ENCODE measurements around the gene CARS2.
"Not testable (repeated sequence)": the region's sequence is repeated elsewhere in the genome, so short reads cannot be mapped to it uniquely, and the experiment has no call there.

The CARS2 gene

DNA sequence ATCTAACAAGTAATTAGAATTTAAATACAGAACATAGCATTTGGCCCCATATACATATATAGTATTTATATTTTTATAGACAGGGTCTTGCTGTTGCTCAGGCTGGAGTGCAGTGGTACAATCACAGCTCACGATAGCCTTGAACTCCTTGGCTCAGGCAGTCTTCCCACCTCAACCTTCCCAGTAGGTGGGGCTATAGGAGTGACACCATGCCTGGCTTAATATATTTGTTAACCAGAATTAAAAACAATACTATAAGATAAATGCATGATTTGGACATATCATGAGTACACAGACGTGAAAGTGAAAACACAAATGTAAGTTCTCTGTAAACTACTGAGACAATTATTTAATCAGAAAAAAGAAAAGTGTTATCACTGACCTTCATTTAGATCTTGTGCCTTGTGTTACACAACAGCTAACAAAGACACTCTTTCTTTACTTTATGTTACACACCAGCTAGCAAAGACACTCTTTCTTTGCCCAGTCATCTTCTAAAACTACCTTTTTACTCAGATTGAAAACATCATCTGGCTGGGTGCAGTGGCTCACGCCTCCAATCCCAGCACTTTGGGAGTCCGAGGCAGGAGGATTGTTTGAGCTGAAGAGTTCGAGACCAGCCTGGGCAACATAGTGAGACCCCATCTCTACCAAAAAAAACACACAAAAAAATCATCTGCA, 22.6 kb downstream of the CARS2 start:
- H3K27me3 ChIP-seq (ENCODE audit: control insufficient read depth in 2 of 2, insufficient read depth in 2 of 2, low read length in 2 of 2): no peaks in the 10 kb centered on the region
- peaks cover 32 to 52% of the 10 kb centered on the region in 2 donors for H3K36me3 ChIP-seq (ENCODE audit: control insufficient read depth in 2 of 2, insufficient read depth in 2 of 2, low read length in 2 of 2)
- no peak overlapping the region for H3K9ac ChIP-seq (ENCODE audit: low read depth in 1 of 2, low read length in 2 of 2)
- no peaks in the 10 kb centered on the region for H3K4me1 ChIP-seq (ENCODE audit: control insufficient read depth in 2 of 2, insufficient read depth in 2 of 2, low read length in 2 of 2)
- no peak overlapping the region for H3K4me3 ChIP-seq (ENCODE audit: low read length in 2 of 2)
- H3K9me3 ChIP-seq (ENCODE audit: control insufficient read depth in 2 of 2, low read length in 2 of 2): no peaks in the 10 kb centered on the region
- no peak overlapping the region for H3K27ac ChIP-seq (ENCODE audit: low read depth in 2 of 2, low read length in 2 of 2)

DNA sequence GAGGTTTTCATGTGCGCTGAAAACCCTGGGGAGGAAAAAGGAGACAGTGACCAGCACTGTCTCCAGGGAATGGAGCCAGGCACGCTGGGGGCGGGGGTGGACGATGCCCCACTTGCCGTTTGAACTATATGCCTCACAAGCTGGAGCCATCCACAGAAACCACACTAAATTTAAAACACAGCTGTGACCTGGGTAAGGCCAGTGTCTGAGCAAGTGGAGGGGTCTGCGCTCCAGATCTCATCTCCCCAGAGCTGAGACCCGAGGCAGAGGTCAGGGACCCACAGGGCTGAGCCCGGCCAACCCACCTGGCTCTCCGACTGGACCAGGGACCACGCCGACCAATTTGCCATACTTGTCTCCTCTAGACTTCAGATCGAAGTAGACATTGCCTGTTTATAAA, 23.2 kb downstream of the CARS2 start:
- H3K36me3 ChIP-seq (ENCODE audit: control insufficient read depth in 2 of 2, insufficient read depth in 2 of 2, low read length in 2 of 2): peaks cover 34 to 52% of the 10 kb centered on the region in 2 donors
- H3K4me3 ChIP-seq (ENCODE audit: low read length in 2 of 2): no peak overlapping the region
- no peaks in the 10 kb centered on the region for H3K4me1 ChIP-seq (ENCODE audit: control insufficient read depth in 2 of 2, insufficient read depth in 2 of 2, low read length in 2 of 2)
- no peaks in the 10 kb centered on the region for H3K9me3 ChIP-seq (ENCODE audit: control insufficient read depth in 2 of 2, low read length in 2 of 2)
- H3K9ac ChIP-seq (ENCODE audit: low read depth in 1 of 2, low read length in 2 of 2): no peak overlapping the region
- no peak overlapping the region for H3K27ac ChIP-seq (ENCODE audit: low read depth in 2 of 2, low read length in 2 of 2)
- no peaks in the 10 kb centered on the region for H3K27me3 ChIP-seq (ENCODE audit: control insufficient read depth in 2 of 2, insufficient read depth in 2 of 2, low read length in 2 of 2)

DNA sequence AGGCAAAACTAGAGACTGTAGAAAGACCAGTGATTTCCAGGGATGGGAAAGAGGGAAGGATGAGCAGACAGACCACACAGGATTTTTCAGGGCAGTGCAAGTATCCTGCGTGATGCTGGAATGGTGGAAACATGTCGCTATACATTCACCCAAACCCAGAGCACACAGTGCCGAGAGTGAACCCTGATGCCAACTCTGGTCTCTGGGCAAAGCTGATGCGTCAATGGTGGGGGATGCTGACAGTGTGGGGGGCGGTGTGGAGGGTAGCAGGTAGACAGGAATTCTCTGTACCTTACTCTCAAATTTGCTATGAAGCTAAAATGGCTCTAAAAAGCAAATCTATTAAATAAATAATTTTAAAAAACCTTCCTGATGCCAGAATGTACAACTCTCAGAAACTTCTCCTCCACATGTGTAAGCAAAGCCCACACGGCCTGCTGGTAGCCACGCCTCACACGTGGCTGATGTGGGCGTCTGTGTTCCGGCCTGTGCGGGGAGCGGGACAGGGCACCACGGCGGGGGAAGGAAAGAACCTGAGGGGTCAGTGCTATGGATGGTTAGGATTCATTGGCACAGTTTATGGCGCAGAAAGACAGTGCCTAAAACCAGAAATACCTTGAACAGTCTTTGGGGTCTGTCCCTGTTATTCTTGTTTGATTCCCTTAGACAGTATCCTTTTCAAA, 23.9 kb downstream of the CARS2 start:
- H3K27me3 ChIP-seq (ENCODE audit: control insufficient read depth in 2 of 2, insufficient read depth in 2 of 2, low read length in 2 of 2): no peaks in the 10 kb centered on the region
- no peaks in the 10 kb centered on the region for H3K4me1 ChIP-seq (ENCODE audit: control insufficient read depth in 2 of 2, insufficient read depth in 2 of 2, low read length in 2 of 2)
- peaks cover 30 to 50% of the 10 kb centered on the region in 2 donors for H3K36me3 ChIP-seq (ENCODE audit: control insufficient read depth in 2 of 2, insufficient read depth in 2 of 2, low read length in 2 of 2)
- no peak overlapping the region for H3K27ac ChIP-seq (ENCODE audit: low read depth in 2 of 2, low read length in 2 of 2)
- no peak overlapping the region for H3K9ac ChIP-seq (ENCODE audit: low read depth in 1 of 2, low read length in 2 of 2)
- H3K4me3 ChIP-seq (ENCODE audit: low read length in 2 of 2): no peak overlapping the region
- H3K9me3 ChIP-seq (ENCODE audit: control insufficient read depth in 2 of 2, low read length in 2 of 2): no peaks in the 10 kb centered on the region

DNA sequence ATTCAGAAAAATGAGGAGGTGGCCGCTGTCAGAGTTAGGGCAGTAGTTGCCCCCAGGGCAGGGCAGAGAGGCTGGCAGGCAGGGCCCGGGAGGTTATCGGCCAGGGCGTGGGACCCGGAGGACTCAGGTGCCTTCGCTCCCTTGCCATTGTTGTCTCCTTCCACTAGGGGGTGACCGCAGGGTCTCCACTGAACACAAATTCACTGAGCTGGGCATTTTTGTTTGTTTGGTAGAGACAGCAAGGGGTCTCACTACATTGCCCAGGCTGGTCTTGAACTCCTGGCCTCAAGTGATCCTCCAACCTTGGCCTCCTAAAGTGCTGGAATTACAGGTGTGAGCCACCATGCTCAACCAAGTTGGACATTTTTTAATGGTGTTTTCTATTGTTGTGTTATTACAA, 25.1 kb downstream of the CARS2 start:
- Histone ChIP-seq H3K36me3 (ENCODE audit: control insufficient read depth in 2 of 2, insufficient read depth in 2 of 2, low read length in 2 of 2) (peaks cover 34 to 55% of the 10 kb centered on the region in 2 donors), H3K9ac (ENCODE audit: low read depth in 1 of 2, low read length in 2 of 2) (no peak overlapping the region), H3K27ac (ENCODE audit: low read depth in 2 of 2, low read length in 2 of 2) (no peak overlapping the region)

DNA sequence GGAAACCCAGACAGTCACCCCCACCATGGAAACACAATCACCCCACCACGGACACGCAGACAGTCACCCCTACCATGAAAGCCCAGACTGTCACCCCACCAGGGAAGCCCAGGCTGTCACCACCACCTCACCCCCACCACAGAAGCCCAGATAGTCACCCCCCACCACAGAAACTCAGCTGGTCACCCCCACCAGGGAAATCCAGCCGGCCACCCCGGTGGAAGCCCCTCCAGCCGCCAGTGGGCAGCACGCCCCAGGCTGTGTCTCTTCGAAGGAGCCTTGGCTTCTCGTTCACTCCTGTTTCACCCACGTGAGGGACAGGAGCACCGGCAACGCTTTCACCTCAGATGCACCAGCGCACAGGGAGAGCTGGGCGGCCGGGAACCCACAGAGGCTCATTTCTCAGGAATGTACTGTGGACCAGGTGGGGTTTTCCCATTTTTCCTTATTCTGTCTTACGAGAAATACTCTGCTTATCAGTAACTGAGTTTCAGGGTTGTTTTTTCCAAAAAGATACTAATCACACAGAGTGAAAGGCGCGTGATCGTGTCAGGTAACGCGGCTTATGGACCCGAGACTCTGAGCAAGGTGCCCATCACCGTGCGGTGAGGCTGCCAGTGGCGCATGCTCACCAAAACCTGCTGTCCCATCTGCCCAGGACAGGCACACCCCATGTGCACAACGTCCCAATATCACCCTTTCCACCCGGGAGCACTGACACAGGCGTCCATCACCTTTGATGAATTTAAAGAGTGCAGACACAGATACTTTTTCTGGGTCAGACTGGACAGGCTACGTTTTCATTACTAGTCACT, 28.0 kb downstream of the CARS2 start:
- H3K9me3 ChIP-seq (ENCODE audit: control insufficient read depth in 2 of 2, low read length in 2 of 2): no peaks in the 10 kb centered on the region
- peaks cover 31 to 44% of the 10 kb centered on the region in 2 donors for H3K36me3 ChIP-seq (ENCODE audit: control insufficient read depth in 2 of 2, insufficient read depth in 2 of 2, low read length in 2 of 2)

More for the DNA sequence above, 25.1 kb downstream of the CARS2 start:
- H3K27me3 ChIP-seq (ENCODE audit: control insufficient read depth in 2 of 2, insufficient read depth in 2 of 2, low read length in 2 of 2): no peaks in the 10 kb centered on the region
- H3K4me1 ChIP-seq (ENCODE audit: control insufficient read depth in 2 of 2, insufficient read depth in 2 of 2, low read length in 2 of 2): peaks cover 0 to 4% of the 10 kb centered on the region in 2 donors
- no peak overlapping the region for H3K4me3 ChIP-seq (ENCODE audit: low read length in 2 of 2)
- no peaks in the 10 kb centered on the region for H3K9me3 ChIP-seq (ENCODE audit: control insufficient read depth in 2 of 2, low read length in 2 of 2)

DNA sequence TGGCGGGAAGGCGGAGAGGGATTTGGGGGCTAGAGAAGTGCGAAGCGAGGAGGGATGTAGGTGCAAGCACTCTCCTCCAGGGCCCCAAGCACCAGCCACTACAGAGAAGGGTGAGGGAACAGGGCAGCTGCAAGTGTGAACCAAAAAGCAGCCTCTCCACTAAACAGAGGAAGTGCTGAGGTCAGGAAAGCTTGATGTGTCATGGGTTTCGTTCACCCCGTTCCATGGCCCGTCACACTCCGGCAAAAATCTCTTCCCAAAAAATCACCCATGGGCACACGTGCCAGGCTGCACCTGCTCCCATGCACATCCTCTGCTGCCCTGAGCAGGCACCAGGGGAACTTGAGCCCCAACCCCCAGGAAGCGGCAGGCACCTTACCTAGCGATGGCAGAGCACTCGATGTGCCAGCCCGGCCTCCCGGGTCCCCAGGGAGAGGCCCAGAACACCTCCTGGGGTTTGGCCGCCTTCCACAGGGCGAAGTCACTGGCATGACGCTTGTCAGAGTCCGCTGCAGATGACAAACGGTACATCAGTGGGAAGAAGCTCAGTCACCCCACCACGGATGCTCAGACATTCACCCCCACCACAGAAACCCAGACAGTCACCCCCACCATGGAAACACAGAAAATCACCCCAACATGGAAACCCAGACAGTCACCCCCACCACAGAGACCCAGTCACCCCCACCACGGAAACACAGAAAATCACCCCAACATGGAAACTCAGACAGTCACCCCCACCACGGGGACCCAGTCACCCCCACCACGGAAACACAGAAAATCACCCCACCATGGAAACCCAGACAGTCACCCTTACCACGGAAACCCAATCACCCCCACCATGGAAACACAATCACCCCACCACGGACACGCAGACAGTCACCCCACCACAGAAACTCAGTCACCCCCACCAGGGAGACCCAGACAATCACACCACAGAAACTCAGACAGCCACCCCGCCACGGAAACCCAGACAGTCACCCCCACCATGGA, 29.0 kb downstream of the CARS2 start:
- peaks cover 24 to 34% of the 10 kb centered on the region in 2 donors for H3K36me3 ChIP-seq (ENCODE audit: control insufficient read depth in 2 of 2, insufficient read depth in 2 of 2, low read length in 2 of 2)
- H3K4me3 ChIP-seq (ENCODE audit: low read length in 2 of 2): no peak overlapping the region
- peak overlapping the region in 1 of 2 donors; percentile 58 for H3K27ac ChIP-seq (ENCODE audit: low read depth in 2 of 2, low read length in 2 of 2)
- no peaks in the 10 kb centered on the region for H3K9me3 ChIP-seq (ENCODE audit: control insufficient read depth in 2 of 2, low read length in 2 of 2)
- no peaks in the 10 kb centered on the region for H3K27me3 ChIP-seq (ENCODE audit: control insufficient read depth in 2 of 2, insufficient read depth in 2 of 2, low read length in 2 of 2)
- H3K9ac ChIP-seq (ENCODE audit: low read depth in 1 of 2, low read length in 2 of 2): peak overlapping the region in 1 of 2 donors; percentile 47
- H3K4me1 ChIP-seq (ENCODE audit: control insufficient read depth in 2 of 2, insufficient read depth in 2 of 2, low read length in 2 of 2): peaks cover 0 to 4% of the 10 kb centered on the region in 2 donors

More for the DNA sequence above, 28.0 kb downstream of the CARS2 start:
- H3K27me3 ChIP-seq (ENCODE audit: control insufficient read depth in 2 of 2, insufficient read depth in 2 of 2, low read length in 2 of 2): no peaks in the 10 kb centered on the region
- H3K4me3 ChIP-seq (ENCODE audit: low read length in 2 of 2): no peak overlapping the region
- no peak overlapping the region for H3K9ac ChIP-seq (ENCODE audit: low read depth in 1 of 2, low read length in 2 of 2)
- peaks cover 0 to 4% of the 10 kb centered on the region in 2 donors for H3K4me1 ChIP-seq (ENCODE audit: control insufficient read depth in 2 of 2, insufficient read depth in 2 of 2, low read length in 2 of 2)
- no peak overlapping the region for H3K27ac ChIP-seq (ENCODE audit: low read depth in 2 of 2, low read length in 2 of 2)

DNA sequence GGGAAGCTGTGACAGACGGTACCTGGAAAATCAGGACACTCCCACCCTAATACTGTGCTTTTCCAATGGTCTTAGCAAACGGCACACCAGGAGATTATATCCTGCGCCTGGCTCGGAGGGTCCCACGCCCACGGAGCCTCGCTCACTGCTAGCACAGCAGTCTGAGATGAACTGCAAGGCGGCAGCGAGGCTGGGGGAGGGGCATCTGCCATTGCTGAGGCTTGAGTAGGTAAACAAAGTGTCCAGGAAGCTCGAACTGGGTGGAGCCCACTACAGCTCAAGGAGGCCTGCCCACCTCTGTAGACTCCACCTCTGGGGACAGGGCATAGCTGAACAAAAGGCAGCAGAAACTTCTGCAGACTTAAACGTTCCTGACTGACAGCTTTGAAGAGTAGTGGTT, 36.1 kb downstream of the CARS2 start:
- peaks cover 20 to 21% of the 10 kb centered on the region in 2 donors for H3K36me3 ChIP-seq (ENCODE audit: control insufficient read depth in 2 of 2, insufficient read depth in 2 of 2, low read length in 2 of 2)
- H3K27ac ChIP-seq (ENCODE audit: low read depth in 2 of 2, low read length in 2 of 2); H3K4me3 ChIP-seq (ENCODE audit: low read length in 2 of 2); H3K9me3 ChIP-seq (ENCODE audit: control insufficient read depth in 2 of 2, low read length in 2 of 2); H3K27me3 ChIP-seq (ENCODE audit: control insufficient read depth in 2 of 2, insufficient read depth in 2 of 2, low read length in 2 of 2); H3K4me1 ChIP-seq (ENCODE audit: control insufficient read depth in 2 of 2, insufficient read depth in 2 of 2, low read length in 2 of 2); H3K9ac ChIP-seq (ENCODE audit: low read depth in 1 of 2, low read length in 2 of 2): not testable (repeated sequence)

DNA sequence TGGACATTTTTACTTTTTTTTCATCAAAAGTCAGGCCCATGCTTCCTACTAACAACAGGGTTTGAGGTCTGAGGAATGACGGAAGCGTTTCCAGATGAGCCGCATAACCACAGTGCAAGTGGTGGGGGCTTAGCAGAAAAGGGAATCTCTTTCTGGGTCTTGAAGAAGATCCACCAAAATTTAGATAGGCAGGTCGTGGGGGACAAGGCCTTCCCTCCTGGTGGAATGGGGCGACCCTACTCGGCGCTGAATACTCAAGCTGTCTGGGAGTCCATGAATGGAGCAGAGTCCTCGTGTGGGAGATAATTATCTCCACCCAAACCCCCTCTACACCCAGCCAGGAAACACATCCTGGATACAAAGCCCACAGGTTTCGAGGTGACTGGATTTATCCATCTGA, 36.9 kb downstream of the CARS2 start:
- Histone ChIP-seq H3K27me3 (ENCODE audit: control insufficient read depth in 2 of 2, insufficient read depth in 2 of 2, low read length in 2 of 2) (no peaks in the 10 kb centered on the region), H3K36me3 (ENCODE audit: control insufficient read depth in 2 of 2, insufficient read depth in 2 of 2, low read length in 2 of 2) (peaks cover 21 to 23% of the 10 kb centered on the region in 2 donors), H3K27ac (ENCODE audit: low read depth in 2 of 2, low read length in 2 of 2) (no peak overlapping the region), H3K9me3 (ENCODE audit: control insufficient read depth in 2 of 2, low read length in 2 of 2) (no peaks in the 10 kb centered on the region), H3K9ac (ENCODE audit: low read depth in 1 of 2, low read length in 2 of 2) (no peak overlapping the region), H3K4me3 (ENCODE audit: low read length in 2 of 2) (no peak overlapping the region), H3K4me1 (ENCODE audit: control insufficient read depth in 2 of 2, insufficient read depth in 2 of 2, low read length in 2 of 2) (no peaks in the 10 kb centered on the region)

DNA sequence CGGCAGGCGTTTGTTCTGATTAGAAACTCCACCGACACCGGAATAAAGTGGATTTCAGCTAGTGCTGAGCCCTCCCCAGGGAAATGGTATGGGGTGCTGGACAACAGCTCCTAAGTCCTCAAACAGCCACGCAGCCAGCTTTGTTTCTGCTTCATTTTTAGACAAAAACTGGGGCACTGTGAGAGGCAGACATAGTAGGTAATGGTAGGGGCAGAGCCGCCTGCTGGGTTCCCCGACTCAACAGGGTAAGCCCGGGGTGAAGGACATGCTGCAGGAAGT, 39.7 kb downstream of the CARS2 start:
- H3K9ac ChIP-seq (ENCODE audit: low read depth in 1 of 2, low read length in 2 of 2): no peak overlapping the region
- H3K36me3 ChIP-seq (ENCODE audit: control insufficient read depth in 2 of 2, insufficient read depth in 2 of 2, low read length in 2 of 2): peaks cover 31 to 46% of the 10 kb centered on the region in 2 donors
- no peaks in the 10 kb centered on the region for H3K9me3 ChIP-seq (ENCODE audit: control insufficient read depth in 2 of 2, low read length in 2 of 2)
- H3K4me3 ChIP-seq (ENCODE audit: low read length in 2 of 2): no peak overlapping the region
- H3K27ac ChIP-seq (ENCODE audit: low read depth in 2 of 2, low read length in 2 of 2): peak overlapping the region in 1 of 2 donors; percentile 54
- no peaks in the 10 kb centered on the region for H3K27me3 ChIP-seq (ENCODE audit: control insufficient read depth in 2 of 2, insufficient read depth in 2 of 2, low read length in 2 of 2)
- no peaks in the 10 kb centered on the region for H3K4me1 ChIP-seq (ENCODE audit: control insufficient read depth in 2 of 2, insufficient read depth in 2 of 2, low read length in 2 of 2)
